Middle frontal gyrus (tissue), 1 donor: Measurements from ENCODE around the gene MRM3.
"Not testable (repeated sequence)": the region's sequence is repeated elsewhere in the genome, so short reads cannot be mapped to it uniquely, and the experiment has no call there.

Source experiments
- DNase-seq: peaks from one replicate; pipeline ENCODE4 v3.0.0-alpha.2; 2015; ENCODE audit warnings: low spot score; ENCODE audit errors: extremely low spot score

MRM3 gene, protein sequence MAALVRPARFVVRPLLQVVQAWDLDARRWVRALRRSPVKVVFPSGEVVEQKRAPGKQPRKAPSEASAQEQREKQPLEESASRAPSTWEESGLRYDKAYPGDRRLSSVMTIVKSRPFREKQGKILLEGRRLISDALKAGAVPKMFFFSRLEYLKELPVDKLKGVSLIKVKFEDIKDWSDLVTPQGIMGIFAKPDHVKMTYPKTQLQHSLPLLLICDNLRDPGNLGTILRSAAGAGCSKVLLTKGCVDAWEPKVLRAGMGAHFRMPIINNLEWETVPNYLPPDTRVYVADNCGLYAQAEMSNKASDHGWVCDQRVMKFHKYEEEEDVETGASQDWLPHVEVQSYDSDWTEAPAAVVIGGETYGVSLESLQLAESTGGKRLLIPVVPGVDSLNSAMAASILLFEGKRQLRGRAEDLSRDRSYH

DNA sequence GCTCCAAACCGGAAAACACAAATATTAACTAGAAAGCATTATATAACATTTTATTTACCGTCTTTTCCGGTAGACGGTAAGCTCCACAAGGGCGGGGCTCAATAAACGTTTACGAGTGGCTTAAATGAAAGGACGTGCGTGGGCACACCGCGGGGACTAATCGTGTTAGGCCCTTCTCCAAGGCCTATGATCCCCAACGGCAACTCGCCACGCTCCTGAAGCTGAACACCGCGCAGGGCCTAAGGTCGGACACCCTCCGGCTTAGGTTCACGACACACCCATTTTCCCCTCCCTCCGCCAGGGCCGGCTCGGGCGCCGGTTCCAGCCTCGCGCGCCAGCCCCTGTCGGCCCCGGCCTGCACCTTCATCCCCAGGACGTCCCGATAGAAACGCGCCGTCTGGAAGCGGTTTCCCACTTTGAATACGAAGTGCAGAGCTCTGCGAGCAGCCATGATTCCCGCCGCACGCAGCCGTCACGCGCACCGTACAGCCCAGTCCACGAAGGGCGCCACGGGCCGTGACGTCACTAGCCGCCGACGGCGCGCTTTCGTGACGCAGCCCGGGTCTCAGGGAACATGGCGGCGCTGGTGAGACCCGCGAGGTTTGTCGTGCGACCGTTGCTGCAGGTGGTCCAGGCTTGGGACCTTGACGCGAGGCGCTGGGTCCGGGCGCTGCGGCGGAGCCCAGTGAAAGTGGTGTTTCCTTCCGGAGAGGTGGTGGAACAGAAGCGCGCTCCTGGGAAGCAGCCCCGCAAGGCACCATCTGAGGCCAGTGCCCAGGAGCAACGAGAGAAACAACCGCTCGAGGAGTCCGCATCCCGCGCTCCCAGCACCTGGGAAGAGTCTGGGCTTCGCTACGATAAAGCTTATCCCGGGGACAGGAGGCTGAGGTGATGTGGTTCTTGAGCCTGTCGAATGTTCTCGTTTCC lies at the start of gene MRM3, which contains the start of gene GLOD4:
Gene MRM3 (plus strand): TSS at position 549 of the 927 bp plus-strand sequence. CDS start 26 bp downstream, at position 575.
Gene GLOD4 (minus strand): TSS at position 476 of the 927 bp plus-strand sequence. CDS start 25 bp downstream, at position 451.
- peak; percentile 83 for DNase-seq

DNA sequence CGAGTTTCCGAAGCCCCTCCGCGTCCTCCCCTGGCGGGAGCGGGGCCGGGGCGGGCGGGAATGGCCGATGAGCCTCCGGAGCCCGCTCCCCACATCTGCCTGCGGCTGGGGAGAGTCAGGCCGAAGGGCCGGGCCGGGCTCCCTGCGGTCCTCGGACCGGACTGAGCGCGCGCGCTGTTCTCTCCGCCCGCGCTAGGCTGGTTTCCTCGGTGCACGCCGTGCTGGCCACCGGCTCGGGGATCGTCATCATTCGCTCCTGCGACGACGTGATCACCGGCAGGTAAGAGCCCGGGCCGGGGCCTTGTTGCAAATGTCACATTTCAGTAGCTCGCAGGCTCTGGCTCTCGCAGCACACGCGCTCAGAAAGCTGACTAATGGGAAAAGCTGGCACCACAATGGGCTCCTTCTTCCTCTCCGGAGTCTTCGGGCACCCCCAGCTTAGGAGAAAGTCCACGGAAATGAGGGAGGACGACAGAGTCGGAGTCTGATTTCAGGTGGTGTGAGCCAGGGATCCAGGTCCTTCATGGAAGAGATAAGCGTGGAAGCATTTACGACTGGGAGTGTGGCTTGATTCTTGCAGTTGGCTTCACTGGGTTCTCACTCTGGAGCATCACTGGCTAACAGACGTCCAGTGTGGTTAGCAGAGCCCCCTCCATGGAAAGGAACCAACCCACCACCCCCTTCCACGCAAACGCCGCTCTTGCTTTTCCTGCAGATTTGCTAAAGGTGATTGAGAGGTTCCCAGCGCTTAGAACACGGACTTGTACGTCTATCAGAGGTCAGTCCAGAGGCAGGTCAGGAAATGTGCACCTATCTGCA lies 49.0 kb upstream of the MRM3 start:
- DNase-seq = no peak

DNA sequence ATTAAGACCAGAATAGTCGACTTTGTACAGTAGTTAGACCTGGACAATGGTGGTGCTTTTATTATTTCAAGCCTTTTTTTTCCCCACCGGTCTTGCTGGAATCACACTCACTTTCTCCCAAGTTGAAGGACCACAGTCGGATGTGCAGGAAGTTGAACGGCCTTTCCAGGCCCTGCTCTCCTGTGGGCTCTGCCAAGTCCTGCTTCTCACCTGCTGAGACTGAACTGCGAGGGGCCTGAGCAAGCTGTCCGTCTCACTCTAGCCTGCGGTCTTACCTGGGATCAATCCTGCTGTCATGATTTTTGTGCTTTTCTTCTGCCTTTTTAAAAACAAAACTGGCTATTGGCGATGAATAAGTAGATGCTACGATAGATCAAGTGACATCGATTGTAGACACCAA lies 48.4 kb upstream of the MRM3 start:
- no peak for DNase-seq

DNA sequence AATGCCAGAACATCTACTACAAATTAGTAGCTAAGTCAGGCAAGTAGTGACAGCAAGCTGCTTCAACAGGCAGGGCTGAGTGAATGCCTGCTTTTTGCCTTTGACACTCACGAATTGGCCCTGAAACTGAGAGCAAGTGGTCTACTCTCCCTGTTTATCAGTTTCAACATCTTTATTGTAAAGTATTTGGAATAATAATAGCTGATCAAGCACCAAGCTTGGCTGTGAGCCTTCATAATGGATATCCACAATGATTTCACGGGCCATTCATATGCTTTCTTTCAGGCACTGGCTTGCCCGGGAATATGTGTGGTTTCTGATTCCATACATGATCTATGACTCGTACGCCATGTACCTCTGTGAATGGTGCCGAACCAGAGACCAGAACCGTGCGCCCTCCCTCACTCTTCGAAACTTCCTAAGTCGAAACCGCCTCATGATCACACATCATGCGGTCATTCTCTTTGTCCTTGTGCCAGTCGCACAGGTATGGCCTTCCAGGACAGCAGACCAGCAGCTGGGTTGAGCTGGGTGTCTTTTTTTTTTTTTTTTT lies 44.5 kb upstream of the MRM3 start:
- no peak for DNase-seq

DNA sequence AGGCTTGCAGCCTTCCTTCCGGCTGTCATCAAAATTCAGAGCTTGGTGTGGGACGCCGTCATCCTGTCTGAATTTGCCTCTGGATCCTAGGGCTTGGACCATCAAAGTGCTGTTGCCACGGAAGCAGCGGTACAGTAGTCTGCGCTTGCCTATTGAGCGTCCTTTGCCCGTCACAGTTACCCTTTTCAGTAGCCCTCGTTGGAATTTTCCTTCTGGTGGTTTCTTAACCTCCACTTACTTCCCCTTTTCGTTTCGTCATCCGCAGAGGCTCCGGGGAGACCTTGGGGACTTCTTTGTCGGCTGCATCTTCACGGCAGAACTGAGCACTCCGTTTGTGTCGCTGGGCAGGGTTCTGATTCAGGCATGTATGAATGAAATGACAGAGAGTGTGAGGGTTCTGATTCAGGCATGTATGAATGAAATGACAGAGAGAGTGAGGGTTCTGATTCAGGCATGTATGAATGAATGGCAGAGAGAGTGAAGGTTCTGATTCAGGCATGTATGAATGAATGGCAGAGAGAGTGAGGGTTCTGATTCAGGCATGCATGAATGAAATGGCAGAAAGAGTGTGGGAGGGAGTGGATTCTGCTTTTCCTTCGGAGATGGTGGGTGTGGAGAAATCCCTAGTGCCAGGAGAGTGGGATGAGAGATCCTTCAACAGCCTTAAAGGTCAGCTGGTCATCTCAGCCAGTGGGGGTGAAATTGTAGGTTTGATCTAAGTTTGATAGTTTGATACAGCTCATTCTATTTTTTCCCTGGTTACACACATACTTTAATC lies 41.7 kb upstream of the MRM3 start:
- DNase-seq = no peak

DNA sequence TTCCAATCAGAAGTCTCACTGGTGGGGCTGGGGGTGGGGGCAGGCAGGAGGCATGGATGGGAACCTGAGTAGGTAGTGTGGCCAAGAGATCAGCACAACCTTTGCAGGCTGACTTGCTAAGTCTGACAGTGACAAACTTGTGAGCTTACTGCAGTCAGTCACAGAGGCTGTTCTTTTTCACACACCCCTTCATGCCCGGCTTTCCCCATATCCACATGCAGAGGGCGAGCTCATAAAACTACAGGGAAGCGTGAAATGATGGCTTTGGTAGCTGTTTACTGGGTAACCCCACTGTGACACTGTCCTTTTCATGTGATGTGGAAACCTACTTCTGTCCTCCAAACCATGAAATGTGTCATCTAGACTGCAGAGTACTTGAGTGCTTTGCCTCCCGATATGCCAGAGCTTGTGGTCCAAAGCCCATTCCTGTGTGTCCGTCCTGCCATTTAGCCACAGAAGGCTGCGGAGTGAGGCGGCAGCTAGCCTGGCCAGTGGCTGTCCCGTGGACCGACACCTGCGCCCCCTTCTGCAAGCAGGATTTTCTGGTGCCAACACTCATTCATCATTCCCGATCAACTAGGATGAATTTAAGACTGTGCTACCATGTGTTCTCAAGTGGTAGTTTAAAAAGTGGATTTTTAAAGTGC lies 39.9 kb upstream of the MRM3 start:
- no peak for DNase-seq

DNA sequence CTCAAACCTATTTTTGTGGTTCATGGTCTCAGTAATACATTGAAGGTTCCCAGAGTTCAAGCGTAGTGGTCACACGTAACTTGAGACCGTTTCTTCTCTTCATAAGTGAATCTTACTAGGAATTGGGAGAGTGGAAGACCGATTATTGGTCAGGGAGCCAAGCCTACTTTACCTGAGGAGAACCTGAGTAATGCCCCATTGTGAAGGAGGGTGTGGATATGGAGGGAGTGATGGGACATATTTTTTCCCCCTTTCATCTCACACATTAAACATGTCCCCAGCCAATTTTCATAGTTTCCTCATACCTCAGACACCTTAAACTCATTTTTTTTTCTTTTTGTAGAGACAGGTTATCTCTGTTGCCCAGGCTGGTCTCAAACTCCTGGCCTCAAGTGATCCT lies 39.0 kb upstream of the MRM3 start:
- DNase-seq = no peak

DNA sequence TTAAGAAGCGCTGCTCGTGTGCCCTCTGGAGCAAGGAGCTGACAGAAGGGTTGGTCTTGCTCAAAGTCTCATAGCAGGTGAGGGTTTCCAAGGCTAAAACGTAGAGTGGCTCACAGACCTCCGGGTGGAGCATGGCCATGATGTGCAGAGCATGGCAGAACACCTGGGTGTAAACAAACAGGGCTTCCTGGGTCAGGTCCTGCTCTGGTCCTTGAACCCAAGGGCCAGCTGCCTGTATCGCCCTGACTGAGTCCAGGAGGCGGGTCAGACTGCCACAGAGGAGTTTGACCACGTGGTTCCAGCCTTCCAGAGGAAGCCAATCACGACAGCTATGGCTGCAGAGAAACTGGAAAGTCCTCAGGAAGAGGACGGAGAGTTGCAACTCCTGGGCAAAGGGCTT lies 37.2 kb upstream of the MRM3 start:
- no peak for DNase-seq

DNA sequence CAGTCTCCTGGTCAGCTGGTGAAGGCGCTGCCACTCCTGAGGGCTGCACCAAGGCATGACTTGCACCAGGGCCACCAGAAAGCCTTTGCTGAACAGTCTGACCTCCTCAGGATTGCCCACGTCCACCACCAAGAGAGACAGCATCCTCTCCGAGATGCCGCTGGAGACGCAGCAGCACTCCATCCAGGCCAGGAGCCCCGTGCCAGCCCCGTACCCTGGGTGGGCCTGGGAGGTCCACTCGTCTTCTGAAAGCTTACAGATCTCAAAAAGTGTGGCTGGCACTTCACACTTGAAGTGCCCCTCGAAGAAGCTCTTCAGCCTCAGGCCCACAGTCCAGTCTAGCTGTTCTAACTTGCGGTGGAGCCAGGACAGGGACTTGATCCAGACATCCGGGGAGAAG lies 36.7 kb upstream of the MRM3 start:
- no peak for DNase-seq

DNA sequence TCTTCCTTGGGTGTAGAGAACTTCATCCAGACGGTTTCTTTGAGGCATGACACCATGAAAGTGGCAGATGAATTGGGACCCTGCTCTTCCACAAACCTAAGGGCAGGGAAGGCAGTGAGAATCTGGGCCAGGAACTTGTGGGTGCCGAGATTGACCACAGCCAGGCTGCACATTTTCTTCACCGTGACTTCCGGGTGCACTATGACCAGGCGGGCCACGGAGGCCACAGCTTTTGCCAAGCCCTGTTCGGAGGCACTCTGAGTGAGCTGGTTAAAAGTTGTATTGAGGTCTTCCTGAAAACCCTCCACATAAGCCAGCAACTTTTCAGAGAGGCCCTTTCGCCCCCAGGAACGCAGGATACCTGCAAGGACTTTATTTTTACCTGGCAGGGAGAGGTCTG lies 36.0 kb upstream of the MRM3 start:
- DNase-seq = no peak

DNA sequence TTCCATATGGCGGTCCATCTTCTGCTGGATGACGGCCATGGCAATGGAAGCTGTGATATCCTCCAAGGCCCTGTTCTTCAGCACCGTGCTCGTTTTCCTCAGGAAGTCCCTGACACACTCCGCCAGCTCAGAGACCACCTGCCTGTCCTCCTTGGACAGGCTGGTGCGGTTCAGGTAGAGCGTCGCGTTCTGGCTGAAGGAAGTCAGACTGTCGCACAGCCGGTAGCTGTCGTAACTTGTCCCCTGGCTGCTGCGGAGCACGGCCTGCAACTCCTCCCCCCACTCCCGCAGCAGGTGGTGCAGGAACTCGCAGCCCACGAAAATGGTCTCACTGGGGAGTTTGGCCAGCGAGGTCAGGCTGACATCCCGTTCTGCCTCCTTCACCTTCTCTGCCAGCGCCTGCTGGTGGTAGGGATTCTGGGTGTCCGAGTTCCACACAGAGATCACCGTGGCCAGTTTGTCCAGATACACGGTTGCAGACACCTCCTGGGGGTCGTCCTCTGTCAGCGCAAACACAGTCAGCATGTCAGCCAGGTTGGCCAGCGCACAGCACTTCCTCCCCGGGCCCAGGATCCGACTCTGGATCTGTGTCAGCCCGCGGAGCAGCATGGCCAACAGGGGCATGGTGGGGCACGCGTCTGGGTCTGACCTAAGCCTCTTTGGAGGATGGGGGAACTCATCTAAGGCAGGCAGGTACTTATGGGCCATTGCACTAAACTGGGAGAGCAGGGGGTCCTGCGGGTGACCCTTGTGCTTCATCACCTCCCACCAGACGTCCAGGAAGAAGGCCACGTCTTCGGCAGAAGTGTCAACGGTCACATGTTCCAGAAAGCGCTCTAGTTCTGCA lies 35.1 kb upstream of the MRM3 start:
- DNase-seq = no peak

DNA sequence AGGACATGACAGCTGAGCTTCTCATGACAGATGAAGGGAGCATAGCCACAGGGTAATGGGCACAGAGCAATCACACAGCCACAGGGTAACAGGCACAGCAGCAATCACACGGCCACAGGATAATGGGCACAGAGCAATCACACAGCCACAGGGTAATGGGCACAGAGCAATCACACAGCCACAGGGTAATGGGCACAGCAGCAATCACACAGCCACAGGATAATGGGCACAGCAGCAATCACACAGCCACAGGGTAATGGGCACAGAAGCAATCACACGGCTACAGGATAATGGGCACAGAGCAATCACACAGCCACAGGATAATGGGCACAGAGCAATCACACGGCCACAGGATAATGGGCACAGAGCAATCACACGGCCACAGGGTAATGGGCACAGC lies 33.5 kb upstream of the MRM3 start:
- DNase-seq = not testable (repeated sequence)

DNA sequence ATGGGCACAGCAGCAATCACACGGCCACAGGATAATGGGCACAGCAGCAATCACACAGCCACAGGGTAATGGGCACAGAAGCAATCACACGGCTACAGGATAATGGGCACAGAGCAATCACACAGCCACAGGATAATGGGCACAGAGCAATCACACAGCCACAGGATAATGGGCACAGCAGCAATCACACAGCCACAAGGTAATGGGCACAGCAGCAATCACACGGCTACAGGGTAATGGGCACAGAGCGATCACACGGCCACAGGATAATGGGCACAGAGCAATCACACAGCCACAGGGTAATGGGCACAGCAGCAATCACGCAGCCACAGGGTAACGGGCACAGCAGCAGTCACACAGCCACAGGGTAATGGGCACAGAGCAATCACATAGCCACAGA lies 32.8 kb upstream of the MRM3 start:
- not testable (repeated sequence) for DNase-seq

DNA sequence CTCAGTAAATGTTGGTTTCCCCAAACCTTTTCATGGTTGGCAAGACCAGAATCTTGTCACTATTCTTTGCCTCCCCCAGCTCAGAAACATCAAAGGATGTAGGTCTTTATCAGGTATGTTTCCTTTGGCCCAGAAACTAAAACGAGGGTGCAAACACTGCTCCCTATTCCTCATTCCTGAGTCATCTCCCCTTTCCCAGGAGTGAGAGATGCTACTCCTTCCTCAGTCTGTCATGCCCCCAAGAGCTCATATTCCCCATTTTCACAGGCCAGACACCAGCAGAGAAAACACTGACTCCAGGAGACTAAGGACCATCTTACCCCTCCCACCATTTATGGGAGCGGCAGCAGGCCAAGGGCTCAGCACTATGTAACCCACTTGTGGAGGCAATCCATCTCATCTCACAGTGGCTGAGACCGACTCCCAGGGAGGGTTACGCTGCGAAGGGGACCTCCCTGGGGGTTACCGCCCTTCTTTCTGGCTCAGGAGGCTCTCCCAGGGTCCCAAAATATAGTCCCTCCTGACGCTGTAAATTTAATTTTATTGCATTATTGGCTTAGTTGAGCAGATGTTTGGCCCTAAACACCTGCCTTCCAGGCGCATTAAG lies 31.6 kb upstream of the MRM3 start:
- DNase-seq = no peak

DNA sequence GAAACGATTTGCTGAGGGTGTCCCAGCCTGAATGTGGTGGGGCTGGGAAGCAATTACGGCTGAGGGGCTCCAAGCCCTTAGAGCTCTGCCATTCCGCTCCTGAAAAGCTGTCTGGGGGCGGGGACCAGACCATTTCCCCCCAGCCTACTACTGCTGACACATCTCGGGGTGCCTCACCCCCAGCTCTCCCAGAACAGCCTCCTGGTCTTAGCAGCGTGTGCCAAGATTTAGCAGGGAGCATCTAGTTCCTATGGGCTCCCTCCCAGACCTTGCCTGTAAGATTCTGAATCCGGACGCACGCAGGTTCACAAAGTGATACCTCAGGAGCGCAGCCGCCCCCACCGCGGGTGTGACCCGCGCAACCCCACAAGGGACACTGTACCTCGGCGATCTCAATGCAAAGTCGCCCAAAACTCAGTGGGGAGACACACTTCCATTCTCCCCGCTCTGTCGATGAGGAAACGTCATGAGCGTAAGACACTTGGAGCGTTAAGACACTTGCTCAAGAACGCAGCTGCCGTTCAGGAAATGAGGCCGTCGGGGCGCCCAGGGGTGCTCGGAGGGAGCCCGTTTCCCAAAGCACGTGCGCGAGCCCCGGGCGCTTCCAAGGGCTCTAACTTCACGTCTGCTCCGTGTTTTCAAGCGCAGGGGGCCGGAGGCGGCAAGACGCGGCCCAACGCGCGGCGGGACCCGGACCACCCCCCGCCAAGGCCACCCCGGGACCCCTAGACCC lies 30.7 kb upstream of the MRM3 start:
- DNase-seq = no peak

DNA sequence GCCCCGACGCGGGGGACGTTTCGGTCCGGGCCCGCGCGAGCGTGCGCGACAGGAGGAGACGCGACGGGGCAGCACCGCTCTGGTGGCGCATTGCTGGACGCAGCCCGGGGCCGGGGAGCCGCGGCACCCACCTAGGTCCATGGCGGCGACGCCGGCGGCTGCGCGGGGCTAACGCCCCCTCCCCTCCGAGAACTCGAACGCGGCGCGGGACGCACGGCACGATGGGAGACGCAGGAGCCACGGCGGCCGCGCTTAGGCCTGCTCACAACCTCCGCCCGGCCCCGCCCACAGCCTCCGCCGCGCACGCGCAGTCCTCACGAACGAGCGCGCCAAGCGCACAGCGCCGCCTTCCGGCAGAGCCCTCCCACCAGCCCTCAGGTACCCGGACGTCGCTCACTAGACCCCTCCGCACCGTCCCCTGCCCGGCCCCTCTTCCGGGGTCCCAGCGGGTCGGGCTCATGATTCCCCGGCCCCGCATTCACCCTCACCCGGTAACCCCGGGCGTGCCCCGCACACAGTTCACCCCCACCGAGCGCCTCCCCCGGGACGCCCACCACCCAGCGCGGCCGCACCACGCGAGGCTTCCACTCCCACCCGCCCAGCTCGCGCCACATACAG lies 30.0 kb upstream of the MRM3 start, which contains the start of gene GEMIN4:
Gene GEMIN4 (minus strand): TSS at position 263 of the 618 bp plus-strand sequence. CDS start 122 bp downstream, at position 141.
- peak; percentile 76 for DNase-seq

DNA sequence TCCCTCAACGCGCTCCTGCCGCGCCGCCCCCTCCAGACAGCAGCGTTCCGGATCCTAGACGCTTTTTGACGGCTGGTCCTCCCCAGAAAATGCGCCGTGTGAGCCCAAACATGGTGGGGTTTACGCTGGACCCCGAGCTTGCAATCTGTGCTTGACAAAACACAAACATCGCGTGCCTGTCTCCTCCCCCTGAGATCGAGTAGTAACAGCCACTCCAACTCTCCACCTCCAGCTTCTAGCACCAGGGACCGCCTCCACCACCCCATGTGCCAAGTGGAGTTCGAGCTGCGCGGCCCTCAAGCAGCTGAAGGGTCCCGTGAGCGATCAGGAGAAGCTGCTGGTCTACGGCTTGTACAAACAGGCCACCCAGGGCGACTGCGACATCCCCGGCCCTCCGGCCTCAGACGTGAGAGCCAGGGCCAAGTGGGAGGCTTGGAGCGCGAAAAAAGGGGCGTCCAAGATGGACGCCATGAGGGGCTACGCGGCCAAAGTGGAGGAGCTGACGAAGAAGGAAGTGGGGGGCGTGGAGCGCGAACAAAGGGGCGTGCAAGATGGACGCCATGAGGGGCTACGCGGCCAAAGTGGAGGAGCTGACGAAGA lies 29.4 kb upstream of the MRM3 start:
- DNase-seq = no peak
